HG03175 (cell line): ENCODE data around the gene SERPINH1.

ENCODE experiments used
- ATAC-seq: cut with Tn5 transposase; IDR thresholded peaks from one replicate; pipeline ENCODE4 v1.9.1; 2021; ENCODE audit warnings: mild to moderate bottlenecking, moderate library complexity; ENCODE audit not compliant: unreplicated experiment

SERPINH1 gene

DNA sequence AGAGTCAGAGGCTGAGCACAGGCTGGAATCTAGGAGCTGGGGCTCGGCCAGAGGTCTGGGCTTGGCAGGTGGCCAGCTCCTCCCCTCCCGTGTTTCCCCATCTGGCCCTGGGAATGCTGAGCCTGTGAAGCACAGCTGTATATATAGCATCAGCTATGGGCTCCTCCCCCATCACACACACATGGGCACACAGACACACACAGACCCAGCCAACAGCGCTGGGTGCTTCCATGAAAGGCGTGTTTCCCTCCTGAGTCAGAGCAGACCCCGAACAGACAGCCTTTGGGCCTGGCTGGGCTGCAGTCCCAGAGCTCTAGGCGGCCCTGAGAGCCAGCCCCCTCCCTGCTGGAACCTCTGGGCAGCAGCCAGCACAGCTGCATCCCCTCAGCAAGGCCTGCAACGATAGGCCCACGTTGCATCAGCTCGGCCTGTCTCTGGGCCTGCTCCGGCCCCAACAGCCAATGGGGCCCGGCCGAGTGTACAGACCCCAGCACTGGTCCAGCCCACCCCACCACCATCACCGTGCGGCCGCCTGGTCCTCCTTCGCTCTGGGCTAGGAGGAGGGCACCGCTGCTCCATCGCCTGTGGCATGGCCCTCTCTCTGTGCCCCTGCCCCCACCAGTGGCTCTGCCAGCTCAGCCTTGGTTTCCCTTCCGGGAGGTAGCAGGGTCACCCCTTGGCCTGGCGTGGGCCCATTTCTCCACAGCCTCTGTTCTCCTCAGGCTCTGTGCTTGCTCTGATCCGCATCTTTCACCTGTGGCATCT, 7.6 kb upstream of the SERPINH1 start:
- ATAC-seq: no peak

DNA sequence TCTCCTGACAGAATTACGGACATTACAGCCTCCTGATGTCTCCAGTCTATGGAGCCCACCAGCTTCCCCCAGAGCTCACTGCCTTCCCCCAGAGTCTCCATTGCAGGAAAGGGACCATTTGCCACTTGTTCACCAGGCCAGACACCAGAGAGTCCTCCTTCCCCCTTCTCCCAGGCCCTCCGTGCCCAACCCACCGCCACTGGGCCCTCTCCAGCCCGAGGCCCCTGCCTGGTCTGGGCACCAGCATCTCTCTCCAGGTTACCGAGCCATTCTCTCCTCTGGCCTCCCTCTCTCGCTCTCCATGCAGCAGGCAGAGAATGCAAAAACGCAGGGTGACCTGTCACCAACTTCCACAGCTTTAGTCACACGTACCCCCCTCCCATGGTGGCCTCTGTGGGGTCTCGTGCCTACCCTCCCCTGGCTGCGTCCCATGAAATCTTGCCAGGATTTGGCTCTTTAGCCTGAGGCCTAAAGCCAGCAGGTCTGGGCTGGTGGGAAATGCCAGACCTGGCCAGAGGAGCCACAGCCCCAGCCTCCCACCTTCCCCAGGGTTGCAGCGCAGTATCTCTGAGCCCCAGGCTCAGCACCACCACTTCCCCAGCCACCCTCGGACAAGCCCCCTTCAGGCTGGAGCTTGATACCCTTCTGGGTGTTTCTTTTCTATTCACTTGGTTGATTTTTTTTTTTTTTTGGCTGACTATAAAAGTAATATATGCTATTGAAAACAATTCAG, 6.8 kb upstream of the SERPINH1 start:
- no peak for ATAC-seq

DNA sequence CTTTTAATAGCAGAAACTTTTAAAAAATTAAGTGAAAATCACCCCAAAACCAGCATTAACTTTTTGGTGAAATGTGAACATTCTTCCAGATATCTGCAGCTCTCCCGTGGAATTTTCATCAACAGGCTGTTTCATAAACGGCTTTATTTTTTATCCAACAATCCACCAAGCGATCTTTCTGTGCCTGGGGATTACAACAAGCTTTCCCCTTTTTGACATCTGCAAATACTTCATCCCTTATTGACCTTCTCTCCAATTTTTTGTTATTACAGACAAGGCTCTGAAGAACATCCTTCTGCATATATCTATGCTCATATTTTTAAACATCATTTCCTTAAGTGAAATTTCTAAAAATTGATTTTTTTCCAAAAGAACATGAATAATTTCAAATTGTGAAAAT, 5.8 kb upstream of the SERPINH1 start:
- ATAC-seq: no peak

DNA sequence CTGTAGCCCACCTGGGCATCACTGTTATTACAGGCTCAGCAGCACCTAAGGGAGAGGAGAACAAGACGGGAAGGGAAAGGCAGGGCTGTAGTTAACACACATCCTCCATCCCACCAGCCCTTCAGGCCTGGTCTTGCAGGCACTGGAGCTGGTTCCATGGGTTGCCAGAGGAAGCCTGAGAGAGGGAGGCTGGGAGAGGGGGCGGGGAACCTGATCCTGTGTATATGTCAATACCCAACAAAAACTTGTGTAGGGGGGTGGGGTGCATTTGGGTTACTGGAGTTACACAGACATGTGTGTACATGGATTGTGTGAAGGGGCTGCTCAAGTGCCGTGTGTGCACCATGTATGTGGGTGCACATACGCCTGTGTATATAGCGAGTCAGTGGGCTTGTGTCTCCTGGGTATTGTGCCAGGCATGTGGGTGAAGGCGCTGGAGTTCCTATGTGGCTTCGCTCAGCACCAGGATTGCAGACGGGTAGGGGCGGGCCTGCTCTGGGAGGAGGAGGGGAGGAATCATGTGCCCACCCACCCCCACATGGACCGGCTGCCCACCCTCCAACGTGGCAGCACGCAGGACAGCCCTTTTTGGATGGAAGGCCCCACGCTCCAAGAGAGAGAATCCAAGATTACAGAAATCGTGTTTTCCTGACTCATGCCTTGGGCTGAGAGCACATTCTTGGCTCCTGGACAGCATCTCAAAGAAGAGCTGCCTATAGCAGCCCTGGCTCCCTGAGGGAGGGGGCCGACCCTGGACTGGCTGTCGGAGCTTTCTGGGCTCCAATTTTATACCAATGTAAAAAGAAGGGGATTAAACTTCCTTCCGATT, 4.2 kb upstream of the SERPINH1 start:
- ATAC-seq: no peak

DNA sequence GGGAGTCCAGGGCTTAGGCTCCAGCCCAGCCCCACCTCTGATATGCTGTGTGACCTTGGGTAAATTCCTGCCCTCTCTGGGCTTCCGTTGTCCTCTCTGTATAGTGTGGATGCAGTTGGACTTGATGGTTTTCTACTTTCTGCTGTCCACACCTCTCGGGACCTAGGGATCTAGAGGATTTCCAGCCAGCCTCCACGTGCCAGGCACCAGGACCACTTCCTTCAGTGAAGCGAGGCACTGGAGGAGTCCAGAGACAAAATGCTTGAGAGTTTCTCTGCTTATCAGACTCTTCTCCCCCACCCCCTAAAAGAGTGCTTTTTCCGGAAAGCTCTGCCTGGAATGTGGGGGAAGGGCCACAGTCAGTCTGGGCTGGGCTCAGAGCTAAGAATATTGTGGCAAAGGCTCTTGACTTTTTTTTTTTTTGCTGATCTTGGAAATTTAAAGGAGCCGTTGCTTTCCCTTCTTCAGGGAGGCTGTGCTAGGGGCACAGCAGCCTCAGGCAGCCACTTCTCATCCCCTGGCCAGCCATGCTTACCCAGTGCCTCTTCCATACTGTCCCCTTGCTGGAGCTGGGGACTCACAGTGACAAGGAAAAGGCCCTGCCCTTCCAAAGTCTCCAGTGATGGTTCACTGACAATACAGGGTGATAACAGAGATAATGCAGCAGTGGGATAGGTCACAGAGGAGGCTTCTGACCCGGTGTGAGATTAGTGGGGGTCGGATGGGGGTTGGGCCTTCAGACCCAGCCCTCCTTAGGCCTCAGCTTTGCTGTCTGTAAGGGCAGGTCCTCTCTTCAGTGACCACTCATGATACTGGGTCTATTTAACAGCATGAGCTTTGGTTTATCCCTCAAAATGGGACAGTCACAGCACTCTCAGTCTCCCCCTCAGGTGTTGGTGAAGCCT, 2.9 kb upstream of the SERPINH1 start:
- ATAC-seq: no peak

DNA sequence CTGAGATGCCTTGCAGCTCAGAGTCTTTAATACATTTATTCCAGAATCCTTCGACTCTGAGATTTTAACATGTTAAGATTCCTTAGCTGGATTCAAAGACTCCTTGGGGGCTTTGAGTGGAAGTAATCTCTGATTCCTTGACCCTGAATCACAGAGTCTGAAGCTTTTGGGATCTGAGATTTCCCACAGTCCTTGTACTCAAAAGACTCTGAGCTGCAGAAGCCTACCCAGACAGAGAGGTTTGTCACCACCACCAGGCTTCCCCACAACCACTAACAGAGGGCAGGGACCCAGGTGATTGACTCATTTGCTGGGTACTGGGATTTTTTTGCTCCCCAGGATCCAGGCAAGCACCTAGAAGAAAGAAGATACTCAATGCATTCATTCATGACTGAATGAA, 1.4 kb upstream of the SERPINH1 start:
- no peak for ATAC-seq

DNA sequence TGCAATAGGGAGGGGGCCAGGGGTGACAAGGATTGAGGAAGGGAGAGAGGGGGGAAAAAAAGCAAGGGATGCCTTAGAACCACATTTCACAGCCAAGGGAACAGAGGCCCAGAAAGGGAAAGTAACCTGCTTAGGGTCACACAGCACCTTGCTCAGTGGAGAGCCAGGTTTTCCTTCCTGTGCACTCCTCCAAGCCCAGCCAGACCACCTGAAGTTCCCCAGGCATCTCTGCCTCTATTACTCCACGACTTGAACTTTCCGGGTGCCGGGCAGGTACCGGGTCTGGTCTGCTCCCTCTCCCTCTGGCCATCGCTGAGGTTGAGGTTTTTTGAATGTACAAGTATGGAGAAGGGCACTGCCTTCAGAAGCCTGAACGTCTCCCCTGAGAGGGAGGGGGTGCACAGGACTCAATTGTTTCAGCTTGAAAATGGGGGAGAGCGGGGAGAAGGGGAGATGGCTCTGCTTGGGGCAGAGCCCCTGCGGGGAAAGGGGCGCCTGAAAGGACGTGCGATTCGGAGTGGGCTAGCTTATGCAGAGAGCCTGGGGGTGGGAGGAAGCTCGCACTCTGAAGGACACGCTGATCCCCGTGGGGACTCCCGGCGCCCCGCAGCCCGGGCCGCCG, 516 bp upstream of the SERPINH1 start:
- ATAC-seq: no peak

DNA sequence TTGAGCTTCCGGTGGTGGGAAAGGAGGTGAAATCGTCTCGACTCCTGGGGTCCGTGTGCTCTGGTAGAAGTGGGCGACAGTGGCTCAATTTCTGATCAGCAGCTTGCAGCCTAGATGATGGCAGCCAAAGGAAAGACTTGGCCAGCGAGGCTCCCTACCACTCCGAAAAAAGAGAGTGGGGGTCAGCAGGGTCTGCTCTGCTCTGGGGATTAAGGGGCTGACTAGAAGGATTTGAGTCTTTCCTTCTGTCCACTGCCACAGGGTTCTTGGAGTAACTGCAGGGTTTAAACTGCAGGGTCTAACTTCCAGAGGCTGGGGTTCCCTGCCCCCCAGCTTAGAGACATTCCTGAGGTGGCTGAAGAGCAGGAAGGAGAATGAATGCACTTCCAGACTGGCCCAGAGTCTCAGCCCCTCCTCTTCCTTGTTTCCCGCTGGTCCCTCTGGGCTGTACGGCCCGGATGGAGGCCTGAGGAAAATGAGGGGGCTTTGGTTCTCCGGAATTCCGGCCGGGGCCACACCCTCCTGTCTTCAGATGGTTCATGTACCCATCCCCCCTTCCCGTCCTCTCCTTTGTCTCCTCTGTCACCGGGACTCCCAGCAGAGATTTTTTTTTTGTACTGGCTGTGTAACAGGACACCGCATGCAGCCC, 907 bp downstream of the SERPINH1 start:
- no peak for ATAC-seq

DNA sequence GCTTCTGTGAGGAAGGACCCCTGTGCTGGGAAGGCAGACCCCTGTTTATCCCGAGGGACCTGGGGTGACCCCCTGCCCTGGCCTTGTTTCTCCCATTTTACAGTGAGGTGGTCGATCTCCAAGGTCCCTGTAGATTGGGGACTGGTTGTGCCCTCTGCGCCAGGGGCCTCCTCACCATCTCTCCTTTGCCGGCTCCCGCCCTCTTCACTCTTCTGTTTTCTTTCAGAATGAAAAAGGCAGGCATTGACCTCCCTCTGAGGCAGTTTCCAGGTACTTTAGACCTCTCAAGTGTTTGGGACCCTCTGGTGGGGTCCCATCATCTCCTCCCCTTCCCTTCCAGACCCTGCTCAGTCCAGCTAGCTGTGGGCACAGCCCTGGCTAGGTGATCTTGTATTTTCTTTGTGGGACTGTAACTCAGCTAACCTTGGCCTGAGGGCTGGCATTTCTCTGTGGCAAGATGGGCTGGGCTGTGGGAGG, 1.5 kb downstream of the SERPINH1 start:
- no peak for ATAC-seq

DNA sequence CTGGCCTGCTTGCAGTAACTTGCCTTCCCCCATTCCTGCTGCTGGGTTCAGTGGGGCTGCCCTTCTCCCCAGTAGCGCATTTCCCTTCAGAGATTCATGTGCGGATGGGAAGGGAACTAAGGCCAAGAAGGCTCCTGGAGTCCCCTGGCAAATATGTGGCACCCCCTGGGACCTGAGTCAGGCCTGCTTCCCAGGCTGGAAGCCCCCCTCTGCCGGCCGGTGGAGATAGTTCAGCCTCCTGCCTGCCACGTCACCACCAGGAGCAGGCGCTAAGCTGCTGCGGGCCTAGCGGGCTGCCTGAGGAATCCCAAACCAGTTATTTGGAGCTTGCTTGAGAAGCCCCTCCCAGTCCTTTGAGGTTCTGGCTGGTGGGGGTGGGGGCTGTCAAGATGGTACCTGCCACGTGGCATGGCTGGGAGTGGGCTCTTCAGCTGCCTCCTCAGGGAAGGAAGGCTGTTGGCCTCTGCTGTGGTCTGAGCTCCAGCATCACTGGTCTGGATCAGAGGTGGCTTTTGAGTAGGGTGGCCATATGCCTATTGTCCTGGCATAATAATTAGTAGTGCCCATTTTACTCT, 2.0 kb downstream of the SERPINH1 start:
- no peak for ATAC-seq

DNA sequence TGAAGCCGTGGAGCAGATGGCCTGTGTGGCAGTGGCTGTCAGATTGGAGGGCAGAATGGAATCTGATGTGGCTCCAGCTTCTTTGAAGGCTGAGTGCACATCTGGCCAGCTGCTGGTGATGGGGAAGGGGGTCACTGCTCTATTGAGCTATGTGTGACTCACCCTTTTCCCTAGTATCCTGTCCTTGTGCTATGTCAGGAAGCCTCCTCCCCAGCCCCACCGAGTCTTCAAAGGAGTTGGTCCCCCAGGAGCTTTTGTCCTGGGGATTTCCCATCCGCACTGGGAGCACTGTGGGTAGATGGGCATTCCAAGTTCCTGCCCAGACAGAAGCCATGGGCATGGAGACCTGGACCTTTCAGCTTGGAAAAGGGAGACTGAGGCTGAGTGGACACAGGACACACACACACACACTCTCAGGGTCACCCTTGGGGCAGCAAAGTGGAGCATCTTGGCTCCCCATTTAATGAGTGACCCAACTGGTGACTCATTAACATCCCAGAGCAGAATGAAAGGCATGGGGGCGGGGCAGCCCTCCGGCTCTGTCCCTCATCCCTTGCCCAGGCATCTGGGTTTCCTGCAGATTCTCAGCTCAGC, 3.3 kb downstream of the SERPINH1 start:
- ATAC-seq: no peak

DNA sequence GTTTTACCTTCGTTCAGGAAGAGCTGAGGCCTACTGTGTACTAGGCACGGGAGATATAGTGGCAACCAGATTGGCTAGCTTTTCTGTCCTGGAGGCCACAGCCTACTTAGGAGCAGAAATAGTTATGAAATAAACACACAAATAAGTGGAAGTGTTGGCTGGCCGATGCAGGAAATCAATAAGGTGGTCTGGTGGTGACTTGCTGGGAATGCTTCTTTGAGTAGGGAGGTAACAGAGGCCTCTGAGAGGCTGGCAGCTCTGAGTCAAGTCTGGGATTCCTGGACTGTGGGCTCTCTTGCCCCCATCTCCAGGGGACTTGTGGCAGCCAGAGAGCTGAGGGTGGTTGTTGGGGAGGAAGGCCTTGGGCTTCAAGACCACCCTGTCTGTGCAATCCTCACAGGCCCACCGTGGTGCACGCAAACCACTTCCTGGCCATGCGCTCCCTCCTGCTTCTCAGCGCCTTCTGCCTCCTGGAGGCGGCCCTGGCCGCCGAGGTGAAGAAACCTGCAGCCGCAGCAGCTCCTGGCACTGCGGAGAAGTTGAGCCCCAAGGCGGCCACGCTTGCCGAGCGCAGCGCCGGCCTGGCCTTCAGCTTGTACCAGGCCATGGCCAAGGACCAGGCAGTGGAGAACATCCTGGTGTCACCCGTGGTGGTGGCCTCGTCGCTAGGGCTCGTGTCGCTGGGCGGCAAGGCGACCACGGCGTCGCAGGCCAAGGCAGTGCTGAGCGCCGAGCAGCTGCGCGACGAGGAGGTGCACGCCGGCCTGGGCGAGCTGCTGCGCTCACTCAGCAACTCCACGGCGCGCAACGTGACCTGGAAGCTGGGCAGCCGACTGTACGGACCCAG, 4.1 kb downstream of the SERPINH1 start:
- ATAC-seq: no peak

DNA sequence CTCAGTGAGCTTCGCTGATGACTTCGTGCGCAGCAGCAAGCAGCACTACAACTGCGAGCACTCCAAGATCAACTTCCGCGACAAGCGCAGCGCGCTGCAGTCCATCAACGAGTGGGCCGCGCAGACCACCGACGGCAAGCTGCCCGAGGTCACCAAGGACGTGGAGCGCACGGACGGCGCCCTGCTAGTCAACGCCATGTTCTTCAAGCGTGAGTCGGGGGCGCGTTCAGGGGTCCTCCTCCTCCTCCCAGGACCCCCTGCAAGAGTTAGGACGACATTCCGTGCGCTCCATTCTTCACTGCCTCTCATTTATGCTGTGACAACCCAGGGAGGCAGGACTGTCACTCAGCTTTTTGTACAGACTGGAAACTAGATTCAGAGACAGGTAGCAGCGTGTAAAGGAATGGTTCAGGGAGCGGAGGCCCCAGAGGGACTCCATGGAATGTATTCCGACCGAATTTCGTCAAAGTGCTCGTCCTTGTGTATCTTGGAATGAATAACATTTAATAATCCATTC, 4.8 kb downstream of the SERPINH1 start:
- no peak for ATAC-seq

DNA sequence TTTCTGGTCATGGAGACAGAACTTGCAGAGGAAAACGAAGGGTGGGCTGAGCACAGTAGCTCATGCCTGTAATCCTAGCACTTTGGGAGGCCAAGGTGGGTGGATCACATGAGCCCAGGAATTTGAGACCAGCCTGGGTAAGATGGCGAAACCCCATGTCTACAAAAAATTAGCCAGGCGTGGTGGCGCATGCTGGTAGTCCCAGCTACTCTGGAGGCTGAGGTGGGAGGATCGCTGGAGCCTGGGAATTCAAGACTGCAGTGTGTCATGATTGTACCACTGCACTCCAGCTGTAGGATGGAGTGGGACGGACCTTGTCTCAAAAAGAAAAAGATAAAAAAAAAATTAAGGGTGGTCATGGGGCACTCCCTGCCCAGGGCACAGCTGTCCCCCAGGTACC, 5.9 kb downstream of the SERPINH1 start:
- ATAC-seq: no peak

DNA sequence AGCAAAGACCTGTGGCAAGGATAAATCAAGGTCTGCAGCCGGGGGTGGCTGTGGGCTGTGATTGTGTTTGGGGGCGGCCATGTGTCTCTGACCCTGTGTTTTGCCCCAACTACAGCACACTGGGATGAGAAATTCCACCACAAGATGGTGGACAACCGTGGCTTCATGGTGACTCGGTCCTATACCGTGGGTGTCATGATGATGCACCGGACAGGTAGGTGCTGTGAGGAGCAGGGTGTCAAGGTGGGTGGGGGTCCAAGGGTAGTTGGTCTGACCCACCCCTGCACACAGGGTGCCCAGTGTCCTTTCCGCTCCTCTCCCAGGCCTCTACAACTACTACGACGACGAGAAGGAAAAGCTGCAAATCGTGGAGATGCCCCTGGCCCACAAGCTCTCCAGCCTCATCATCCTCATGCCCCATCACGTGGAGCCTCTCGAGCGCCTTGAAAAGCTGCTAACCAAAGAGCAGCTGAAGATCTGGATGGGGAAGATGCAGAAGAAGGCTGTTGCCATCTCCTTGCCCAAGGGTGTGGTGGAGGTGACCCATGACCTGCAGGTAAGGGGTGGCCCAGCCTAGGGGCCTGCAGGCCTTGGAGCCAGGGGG, 6.7 kb downstream of the SERPINH1 start:
- no peak for ATAC-seq

DNA sequence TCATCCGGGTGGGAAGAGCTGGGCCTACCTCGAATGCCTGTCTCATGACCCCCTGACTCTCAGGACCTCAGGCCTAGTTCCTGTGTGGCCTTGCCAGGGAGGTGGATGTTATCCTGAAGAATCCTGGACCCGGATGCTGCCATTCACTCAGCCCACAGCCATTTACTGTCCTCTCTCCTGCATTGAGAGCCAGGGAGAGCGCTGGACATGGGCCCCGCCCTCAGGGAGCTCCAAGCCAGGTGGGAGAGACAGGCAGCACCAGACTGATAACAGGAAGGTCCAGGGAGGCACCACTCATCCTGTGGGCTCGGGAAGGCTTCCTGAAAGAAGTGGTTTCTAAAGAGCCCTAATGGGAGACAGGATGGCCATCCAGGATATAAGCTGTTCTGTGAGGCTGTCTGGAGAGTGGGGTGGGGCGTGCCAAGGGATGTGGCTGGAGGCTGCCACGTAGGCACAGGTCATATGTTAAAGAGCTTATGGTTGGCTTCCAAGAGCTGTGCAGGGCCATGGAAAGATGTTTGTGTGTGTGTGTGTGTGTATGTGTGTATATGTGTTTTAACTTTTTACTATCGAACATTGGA, 8.6 kb downstream of the SERPINH1 start:
- no peak for ATAC-seq

DNA sequence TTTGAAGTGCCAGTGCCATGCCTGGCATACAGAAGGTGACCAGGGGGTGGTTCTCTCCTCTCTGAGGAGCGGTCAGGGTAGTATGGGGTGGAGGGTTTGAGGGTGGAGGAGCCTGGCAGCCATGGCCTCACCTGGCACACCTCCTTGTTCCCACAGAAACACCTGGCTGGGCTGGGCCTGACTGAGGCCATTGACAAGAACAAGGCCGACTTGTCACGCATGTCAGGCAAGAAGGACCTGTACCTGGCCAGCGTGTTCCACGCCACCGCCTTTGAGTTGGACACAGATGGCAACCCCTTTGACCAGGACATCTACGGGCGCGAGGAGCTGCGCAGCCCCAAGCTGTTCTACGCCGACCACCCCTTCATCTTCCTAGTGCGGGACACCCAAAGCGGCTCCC, 9.6 kb downstream of the SERPINH1 start:
- ATAC-seq: no peak
